Esophagus squamous epithelium (tissue), 4 donors: Measurements from ENCODE around the gene PRSS58.

Experiments used
- CTCF ChIP-seq, 6 experiments: fragments of 450-650 bp in 4 of 6; fragments of 200-600 bp in 2 of 6; sonication (generic) in 2 of 6; IDR thresholded peaks; one replicate each; pipeline ENCODE4 v1.5.1; 2016 to 2019; ENCODE audit warnings: antibody characterized with exemption in 6 of 6, mild to moderate bottlenecking in 4 of 6, moderate library complexity in 4 of 6
- POLR2A ChIP-seq, 4 donors: fragments of 450-650 bp; IDR thresholded peaks; one replicate each; pipeline ENCODE4 v1.6.1; 2017; ENCODE audit warnings: antibody characterized with exemption in 4 of 4, mild to moderate bottlenecking in 4 of 4, moderate library complexity in 3 of 4

DNA sequence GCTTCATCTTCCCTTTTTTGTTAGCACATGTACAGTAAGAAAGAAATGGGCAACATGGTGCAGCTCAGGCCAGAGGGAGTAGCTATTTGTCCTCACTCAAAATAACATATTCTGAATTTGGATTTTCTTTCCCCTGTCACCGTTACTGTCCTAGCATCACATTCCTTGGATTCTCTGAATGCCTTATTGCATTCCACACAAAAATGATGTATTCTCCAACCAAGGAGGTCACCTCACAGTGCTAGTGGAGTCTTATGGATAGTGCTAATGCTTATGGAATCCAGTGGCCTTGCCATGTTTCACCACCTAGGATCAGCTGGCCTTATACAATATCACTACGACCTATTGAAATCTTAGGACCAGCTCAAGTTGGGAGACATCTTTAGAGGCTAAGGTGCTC, 7.2 kb downstream of the PRSS58 start:
- TF ChIP-seq CTCF (IDR thresholded peaks at IDR 0.05) (no peak), POLR2A (IDR thresholded peaks at IDR 0.05) (no peak)
